Body of pancreas (tissue), 4 donors: ENCODE measurements around the gene PHF1. TPM values are rescaled to one million over a fixed set of nuclear protein-coding genes. Genes with fewer than 3 reads are reported as not detected.
"Not testable (repeated sequence)": the region's sequence is repeated elsewhere in the genome, so short reads cannot be mapped to it uniquely, and the experiment has no call there.

Experiments used
- ATAC-seq: fragments of 150-250 bp; one replicate; pipeline ENCODE4 v1.9.1; 2016
- DNase-seq, 4 donors: peaks; one replicate each; pipeline ENCODE4 v3.0.0-alpha.2; 2019
- H3K27ac ChIP-seq, 4 donors: fragments of 200-600 bp; sonication (generic); 1 replicate in 3 of 4; 2 replicates in 1 of 4; pipeline versions ENCODE4 v1.5.1 to v1.6.1; 2016 to 2019; ENCODE audit warnings: mild to moderate bottlenecking in 1 of 4, mixed read lengths in 1 of 4, moderate library complexity in 1 of 4
- H3K27me3 ChIP-seq, 2 donors: fragments of 200-600 bp; sonication (generic); one replicate each; pipeline ENCODE4 v1.6.0; 2016; ENCODE audit warnings: mild to moderate bottlenecking in 1 of 2
- H3K36me3 ChIP-seq, 2 donors: fragments of 200-600 bp; sonication (generic); replicated peaks in 1 of 2; 2 replicates each; pipeline ENCODE4 v1.5.1; 2016; ENCODE audit warnings: low read depth in 2 of 2; ENCODE audit not compliant: insufficient read depth in 1 of 2
- H3K4me1 ChIP-seq: fragments of 200-600 bp; sonication (generic); one replicate; pipeline ENCODE4 v1.6.0; 2016
- H3K4me3 ChIP-seq, 2 donors: fragments of 200-600 bp; sonication (generic); 1 replicate in 1 of 2; 2 replicates in 1 of 2; pipeline ENCODE4 v1.5.1; 2016 to 2019
- H3K9me3 ChIP-seq, 3 donors: fragments of 200-600 bp; sonication (generic); 1 replicate in 2 of 3; 2 replicates in 1 of 3; pipeline ENCODE4 v1.5.1; 2016
- POLR2A ChIP-seq, 3 donors: fragments of 450-650 bp; IDR thresholded peaks; one replicate each; pipeline ENCODE4 v1.6.1; 2016; ENCODE audit warnings: antibody characterized with exemption in 3 of 3, mild to moderate bottlenecking in 2 of 3
- WGBS, 2 donors: methylation state at CpG; one replicate each; pipeline ENCODE4 v1.1.5; 2017; 5-methylcytosine and 5-hydroxymethylcytosine counted together
- intact Hi-C: fragments of 100-400 bp; cut with DNase I; formaldehyde crosslinking; loops from one replicate; pipeline ENCODE4 v1.15.1; 2023
- total RNA-seq, 2 donors: library from RNA; depleted of rRNA; stranded (reverse); fragments of >200 nt; gene quantifications; one replicate each; pipeline ENCODE4 v1.1.0, GENCODE V29; 2016
- TF ChIP-seq, protein P1 (sequence below), 7 experiments: fragments of 450-650 bp in 4 of 7; fragments of 200-600 bp in 3 of 7; sonication (generic) in 3 of 7; IDR thresholded peaks; one replicate each; pipeline ENCODE4 v1.5.1; 2016 to 2019; ENCODE audit warnings: antibody characterized with exemption in 7 of 7

Gene PHF1
- total RNA-seq, 2 donors from 2014 or later = 58.3 to 73.9 TPM

DNA sequence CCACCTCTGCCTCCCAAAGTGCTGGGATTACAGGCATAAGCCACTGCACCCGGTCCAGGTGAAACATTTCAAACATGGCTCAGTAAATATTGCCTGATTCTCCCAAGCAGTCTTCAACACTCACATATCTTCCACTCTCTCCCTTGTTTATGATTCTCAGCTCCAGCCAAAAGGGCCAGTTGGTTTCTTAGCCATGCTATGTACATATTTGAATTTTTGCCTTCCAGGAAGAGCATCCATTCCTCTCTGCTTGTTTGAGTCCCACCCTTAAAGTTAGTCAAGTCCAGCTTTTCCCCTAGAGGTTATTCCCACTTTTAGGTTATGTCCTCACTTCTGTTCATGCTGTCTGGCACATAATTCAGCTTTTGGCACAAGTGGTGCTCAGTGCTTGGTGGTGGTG is 13.3 kb upstream of the PHF1 start:
- Histone ChIP-seq H3K9me3 (no peaks in the 10 kb centered on the region), H3K4me3 (no peak overlapping the region), H3K36me3 (no peaks in the 10 kb centered on the region), H3K27me3 (no peaks in the 10 kb centered on the region), H3K27ac (no peak overlapping the region), H3K4me1 (peaks cover under 1% of the 10 kb centered on the region)
- intact Hi-C loops = no loop called here
- TF ChIP-seq, protein P1, sequence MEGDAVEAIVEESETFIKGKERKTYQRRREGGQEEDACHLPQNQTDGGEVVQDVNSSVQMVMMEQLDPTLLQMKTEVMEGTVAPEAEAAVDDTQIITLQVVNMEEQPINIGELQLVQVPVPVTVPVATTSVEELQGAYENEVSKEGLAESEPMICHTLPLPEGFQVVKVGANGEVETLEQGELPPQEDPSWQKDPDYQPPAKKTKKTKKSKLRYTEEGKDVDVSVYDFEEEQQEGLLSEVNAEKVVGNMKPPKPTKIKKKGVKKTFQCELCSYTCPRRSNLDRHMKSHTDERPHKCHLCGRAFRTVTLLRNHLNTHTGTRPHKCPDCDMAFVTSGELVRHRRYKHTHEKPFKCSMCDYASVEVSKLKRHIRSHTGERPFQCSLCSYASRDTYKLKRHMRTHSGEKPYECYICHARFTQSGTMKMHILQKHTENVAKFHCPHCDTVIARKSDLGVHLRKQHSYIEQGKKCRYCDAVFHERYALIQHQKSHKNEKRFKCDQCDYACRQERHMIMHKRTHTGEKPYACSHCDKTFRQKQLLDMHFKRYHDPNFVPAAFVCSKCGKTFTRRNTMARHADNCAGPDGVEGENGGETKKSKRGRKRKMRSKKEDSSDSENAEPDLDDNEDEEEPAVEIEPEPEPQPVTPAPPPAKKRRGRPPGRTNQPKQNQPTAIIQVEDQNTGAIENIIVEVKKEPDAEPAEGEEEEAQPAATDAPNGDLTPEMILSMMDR (IDR thresholded peaks at IDR 0.05) = no peak
- TF ChIP-seq POLR2A (IDR thresholded peaks at IDR 0.05) = no peak
- ATAC-seq (no peak), DNase-seq (no peak)
- 70 to 79% methylated on average over 1 of the region's 1 CpG for WGBS, 2 donors

DNA sequence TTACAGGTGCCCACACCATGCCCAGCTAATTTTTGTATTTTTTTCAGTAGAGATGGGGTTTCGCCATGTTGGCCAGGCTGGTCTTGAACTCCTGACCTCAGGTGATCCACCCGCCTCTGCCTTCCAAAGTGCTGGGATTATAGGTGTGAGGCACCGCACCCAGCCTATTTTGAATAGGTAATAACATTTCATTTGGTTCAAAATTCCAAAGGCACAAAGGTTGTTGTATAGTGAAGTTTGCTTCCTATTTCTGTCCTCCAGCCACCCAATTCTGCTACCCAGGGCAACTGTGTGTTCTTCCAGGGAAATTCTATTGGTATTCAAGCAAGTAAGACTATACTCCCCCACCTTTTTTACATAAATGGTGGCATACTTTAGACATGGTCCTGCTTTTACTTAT is 12.2 kb upstream of the PHF1 start:
- H3K27ac ChIP-seq, intact Hi-C loops, H3K4me1 ChIP-seq, H3K36me3 ChIP-seq, DNase-seq, H3K4me3 ChIP-seq, H3K9me3 ChIP-seq, ATAC-seq, H3K27me3 ChIP-seq: not testable (repeated sequence)
- WGBS, 2 donors = 91% methylated on average over 3 of the region's 3 CpGs

DNA sequence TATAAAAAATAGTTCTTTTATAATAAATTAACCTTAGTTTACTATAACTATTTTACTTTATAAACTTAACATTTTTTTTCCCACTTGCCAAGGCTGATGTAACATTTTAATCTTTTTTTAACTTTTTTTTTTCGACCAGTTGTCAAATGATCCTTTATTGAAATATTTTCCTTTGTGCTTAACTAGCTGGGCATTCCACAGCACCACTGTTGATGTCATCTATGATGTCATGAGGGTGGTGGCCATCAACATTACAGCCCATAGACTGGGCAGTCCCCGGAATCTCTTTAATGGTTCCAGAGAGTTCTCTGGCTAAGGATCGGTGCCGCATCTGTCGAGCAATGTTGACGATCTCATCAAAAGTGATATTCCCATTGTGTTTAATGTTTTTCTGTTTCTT is 10.9 kb upstream of the PHF1 start:
- WGBS, 2 donors = 90 to 95% methylated on average over 6 of the region's 6 CpGs
- H3K4me3 ChIP-seq, H3K27ac ChIP-seq, H3K9me3 ChIP-seq, ATAC-seq, H3K36me3 ChIP-seq, H3K27me3 ChIP-seq, intact Hi-C loops, H3K4me1 ChIP-seq, DNase-seq: not testable (repeated sequence)

DNA sequence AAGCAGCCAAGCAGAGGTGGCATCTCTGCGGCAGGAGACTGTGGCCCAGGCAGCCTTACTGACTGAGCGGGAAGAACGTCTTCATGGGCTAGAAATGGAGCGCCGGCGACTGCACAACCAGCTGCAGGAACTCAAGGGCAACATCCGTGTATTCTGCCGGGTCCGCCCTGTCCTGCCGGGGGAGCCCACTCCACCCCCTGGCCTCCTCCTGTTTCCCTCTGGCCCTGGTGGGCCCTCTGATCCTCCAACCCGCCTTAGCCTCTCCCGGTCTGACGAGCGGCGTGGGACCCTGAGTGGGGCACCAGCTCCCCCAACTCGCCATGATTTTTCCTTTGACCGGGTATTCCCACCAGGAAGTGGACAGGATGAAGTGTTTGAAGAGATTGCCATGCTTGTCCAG is 5.9 kb upstream of the PHF1 start:
- Histone ChIP-seq H3K4me3 (no peak overlapping the region), H3K27me3 (no peaks in the 10 kb centered on the region), H3K36me3 (no peaks in the 10 kb centered on the region), H3K27ac (no peak overlapping the region), H3K9me3 (no peaks in the 10 kb centered on the region), H3K4me1 (no peaks in the 10 kb centered on the region)
- intact Hi-C loops = no loop called here
- ATAC-seq (no peak), DNase-seq (no peak)
- WGBS, 2 donors = 92 to 94% methylated on average over 15 to 17 of the region's 17 CpGs
- TF ChIP-seq, protein P1 (IDR thresholded peaks at IDR 0.05) = no peak
- TF ChIP-seq POLR2A (IDR thresholded peaks at IDR 0.05) = no peak

DNA sequence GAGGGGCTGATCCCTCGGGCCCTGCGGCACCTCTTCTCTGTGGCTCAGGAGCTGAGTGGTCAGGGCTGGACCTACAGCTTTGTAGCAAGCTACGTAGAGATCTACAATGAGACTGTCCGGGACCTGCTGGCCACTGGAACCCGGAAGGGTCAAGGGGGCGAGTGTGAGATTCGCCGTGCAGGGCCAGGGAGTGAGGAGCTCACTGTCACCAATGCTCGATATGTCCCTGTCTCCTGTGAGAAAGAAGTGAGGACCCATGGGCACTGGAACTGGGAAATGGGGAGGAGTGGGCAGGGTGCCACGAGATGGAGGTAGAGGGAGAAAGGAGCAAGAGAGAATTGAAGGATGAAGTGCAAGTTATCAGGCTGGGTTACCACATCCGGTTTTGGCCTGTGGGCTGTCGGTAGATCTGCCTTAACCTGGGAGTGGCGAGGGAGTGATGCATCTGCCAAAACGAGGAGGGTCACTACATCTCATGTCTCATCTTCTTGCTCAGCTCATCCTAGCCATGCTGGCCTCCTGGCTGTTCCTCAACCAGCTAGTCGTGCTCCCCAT is 5.4 kb upstream of the PHF1 start:
- 89 to 90% methylated on average over 15 of the region's 15 CpGs for WGBS, 2 donors

DNA sequence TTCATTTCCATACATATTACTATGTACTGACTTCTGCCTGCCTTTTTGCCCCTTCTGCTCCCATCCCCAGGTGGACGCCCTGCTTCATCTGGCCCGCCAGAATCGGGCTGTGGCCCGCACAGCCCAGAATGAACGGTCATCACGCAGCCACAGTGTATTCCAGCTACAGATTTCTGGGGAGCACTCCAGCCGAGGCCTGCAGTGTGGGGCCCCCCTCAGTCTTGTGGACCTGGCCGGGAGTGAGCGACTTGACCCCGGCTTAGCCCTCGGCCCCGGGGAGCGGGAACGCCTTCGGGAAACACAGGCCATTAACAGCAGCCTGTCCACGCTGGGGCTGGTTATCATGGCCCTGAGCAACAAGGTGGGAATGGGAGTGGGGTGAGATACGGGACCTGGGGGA is 4.7 kb upstream of the PHF1 start:
- Histone ChIP-seq H3K4me1 (no peaks in the 10 kb centered on the region), H3K27ac (no peak overlapping the region), H3K27me3 (no peaks in the 10 kb centered on the region), H3K36me3 (no peaks in the 10 kb centered on the region), H3K9me3 (no peaks in the 10 kb centered on the region), H3K4me3 (no peak overlapping the region)
- TF ChIP-seq, protein P1 (IDR thresholded peaks at IDR 0.05) = no peak
- no peak for TF ChIP-seq POLR2A (IDR thresholded peaks at IDR 0.05)
- intact Hi-C loops = no loop called here
- ATAC-seq (no peak), DNase-seq (no peak)
- 90 to 91% methylated on average over 5 to 17 of the region's 17 CpGs for WGBS, 2 donors

More for the DNA sequence above, 5.4 kb upstream of the PHF1 start:
- Histone ChIP-seq H3K36me3 (no peaks in the 10 kb centered on the region), H3K27me3 (no peaks in the 10 kb centered on the region), H3K27ac (no peak overlapping the region), H3K4me3 (no peak overlapping the region), H3K9me3 (no peaks in the 10 kb centered on the region), H3K4me1 (no peaks in the 10 kb centered on the region)
- intact Hi-C loops = no loop called here
- DNase-seq (no peak), ATAC-seq (no peak)
- TF ChIP-seq, protein P1 (IDR thresholded peaks at IDR 0.05) = no peak
- no peak for TF ChIP-seq POLR2A (IDR thresholded peaks at IDR 0.05)
